ENCODE measurements around the gene CCDC154. TPM values are rescaled to one million over a fixed set of nuclear protein-coding genes. Genes with fewer than 3 reads are reported as not detected.

CCDC154 gene
- total RNA-seq, 1 donor from 2014 or later: 1.5 TPM

GRCh38 chr16:1403733-1404132 is 40.6 kb downstream of the CCDC154 start:
- no peak overlapping the region for H3K4me3 Mint-ChIP-seq (ENCODE audit: unreplicated experiment)
- no peak for DNase-seq (ENCODE audit: low read depth)
- H3K9me3 ChIP-seq (ENCODE audit: insufficient read depth, low read depth, low read length): no peaks in the 10 kb centered on the region
- H3K27me3 ChIP-seq (ENCODE audit: insufficient read depth, low read length): no peaks in the 10 kb centered on the region
- H3K27ac Mint-ChIP-seq (ENCODE audit: unreplicated experiment): no peak overlapping the region
- H3K36me3 Mint-ChIP-seq (ENCODE audit: low read depth, unreplicated experiment): peaks cover 15% of the 10 kb centered on the region
- no peak overlapping the region for H3K27ac ChIP-seq (ENCODE audit: low read depth, low read length)
- no peak overlapping the region for H2AFZ ChIP-seq (ENCODE audit: low read depth, low read length)
- H3K9ac ChIP-seq (ENCODE audit: low read length): no peak overlapping the region
- peaks cover 3% of the 10 kb centered on the region for H3K79me2 ChIP-seq (ENCODE audit: insufficient read depth, low read length)
- no peaks in the 10 kb centered on the region for H3K9me3 Mint-ChIP-seq (ENCODE audit: unreplicated experiment)
- H3K4me3 ChIP-seq (ENCODE audit: insufficient read depth, low read depth, low read length): no peak overlapping the region
- no peaks in the 10 kb centered on the region for H3K27me3 Mint-ChIP-seq (ENCODE audit: low read depth, unreplicated experiment)
- no peak for FAIRE-seq
- no peaks in the 10 kb centered on the region for H3K4me1 ChIP-seq (ENCODE audit: insufficient read depth, low read length)
- TF ChIP-seq CTCF (IDR thresholded peaks at IDR 0.05; ENCODE audit: insufficient read depth, low read depth, low read length) (no peak), EZH2 (IDR thresholded peaks at IDR 0.05; ENCODE audit: insufficient read depth, low read length) (no peak)
- H3K4me1 Mint-ChIP-seq (ENCODE audit: low read depth, unreplicated experiment): peaks cover 1% of the 10 kb centered on the region
- H4K20me1 ChIP-seq (ENCODE audit: insufficient read depth, low read length): peaks cover 21% of the 10 kb centered on the region
- H3K4me2 ChIP-seq (ENCODE audit: low read length): no peak overlapping the region
- no peaks in the 10 kb centered on the region for H3K36me3 ChIP-seq (ENCODE audit: insufficient read depth, low read length)

GRCh38 chr16:1403036-1403435 is 41.3 kb downstream of the CCDC154 start:
- H3K4me2 ChIP-seq (ENCODE audit: low read length): no peak overlapping the region
- H3K27me3 Mint-ChIP-seq (ENCODE audit: low read depth, unreplicated experiment): no peaks in the 10 kb centered on the region
- no peak overlapping the region for H3K4me3 Mint-ChIP-seq (ENCODE audit: unreplicated experiment)
- FAIRE-seq (no peak), DNase-seq (ENCODE audit: low read depth) (no peak)
- H3K27ac Mint-ChIP-seq (ENCODE audit: unreplicated experiment): no peak overlapping the region
- no peaks in the 10 kb centered on the region for H3K9me3 Mint-ChIP-seq (ENCODE audit: unreplicated experiment)
- no peak overlapping the region for H3K4me3 ChIP-seq (ENCODE audit: insufficient read depth, low read depth, low read length)
- H3K27me3 ChIP-seq (ENCODE audit: insufficient read depth, low read length): no peaks in the 10 kb centered on the region
- no peak for TF ChIP-seq EZH2 (IDR thresholded peaks at IDR 0.05; ENCODE audit: insufficient read depth, low read length)
- no peak for TF ChIP-seq CTCF (IDR thresholded peaks at IDR 0.05; ENCODE audit: insufficient read depth, low read depth, low read length)
- peaks cover 16% of the 10 kb centered on the region for H3K36me3 Mint-ChIP-seq (ENCODE audit: low read depth, unreplicated experiment)
- no peaks in the 10 kb centered on the region for H3K9me3 ChIP-seq (ENCODE audit: insufficient read depth, low read depth, low read length)
- H3K79me2 ChIP-seq (ENCODE audit: insufficient read depth, low read length): peaks cover 3% of the 10 kb centered on the region
- peaks cover 1% of the 10 kb centered on the region for H3K4me1 Mint-ChIP-seq (ENCODE audit: low read depth, unreplicated experiment)
- no peak overlapping the region for H3K27ac ChIP-seq (ENCODE audit: low read depth, low read length)
- H3K4me1 ChIP-seq (ENCODE audit: insufficient read depth, low read length): no peaks in the 10 kb centered on the region
- H4K20me1 ChIP-seq (ENCODE audit: insufficient read depth, low read length): peaks cover 21% of the 10 kb centered on the region
- H2AFZ ChIP-seq (ENCODE audit: low read depth, low read length): no peak overlapping the region
- no peaks in the 10 kb centered on the region for H3K36me3 ChIP-seq (ENCODE audit: insufficient read depth, low read length)
- H3K9ac ChIP-seq (ENCODE audit: low read length): no peak overlapping the region

- H3K4me3 ChIP-seq (ENCODE audit: insufficient read depth, low read depth, low read length): no peak overlapping the region
- H4K20me1 ChIP-seq (ENCODE audit: insufficient read depth, low read length): peaks cover 16% of the 10 kb centered on the region
- no peak for DNase-seq (ENCODE audit: low read depth)
- TF ChIP-seq CTCF (IDR thresholded peaks at IDR 0.05; ENCODE audit: insufficient read depth, low read depth, low read length) (no peak), EZH2 (IDR thresholded peaks at IDR 0.05; ENCODE audit: insufficient read depth, low read length) (no peak)
- no peaks in the 10 kb centered on the region for H3K9me3 ChIP-seq (ENCODE audit: insufficient read depth, low read depth, low read length)
- no peaks in the 10 kb centered on the region for H3K27me3 ChIP-seq (ENCODE audit: insufficient read depth, low read length)
- no peak overlapping the region for H3K4me2 ChIP-seq (ENCODE audit: low read length)
- no peaks in the 10 kb centered on the region for H3K4me1 ChIP-seq (ENCODE audit: insufficient read depth, low read length)
- Mint-ChIP-seq H3K27ac (ENCODE audit: unreplicated experiment) (no peak overlapping the region), H3K4me3 (ENCODE audit: unreplicated experiment) (no peak overlapping the region), H3K4me1 (ENCODE audit: low read depth, unreplicated experiment) (no peaks in the 10 kb centered on the region), H3K27me3 (ENCODE audit: low read depth, unreplicated experiment) (no peaks in the 10 kb centered on the region), H3K36me3 (ENCODE audit: low read depth, unreplicated experiment) (peaks cover 18% of the 10 kb centered on the region), H3K9me3 (ENCODE audit: unreplicated experiment) (no peaks in the 10 kb centered on the region)
- no peak overlapping the region for H2AFZ ChIP-seq (ENCODE audit: low read depth, low read length)
- no peak overlapping the region for H3K27ac ChIP-seq (ENCODE audit: low read depth, low read length)
- H3K79me2 ChIP-seq (ENCODE audit: insufficient read depth, low read length): no peaks in the 10 kb centered on the region
- H3K36me3 ChIP-seq (ENCODE audit: insufficient read depth, low read length): no peaks in the 10 kb centered on the region
- H3K9ac ChIP-seq (ENCODE audit: low read length): no peak overlapping the region
- FAIRE-seq: no peak
These were observed 42.6 kb downstream of the CCDC154 start for GRCh38 chr16:1401758-1402154.
